OCI-LY1 (cell line): ENCODE data around the gene PIM3.

ENCODE experiments used
- EZH2 ChIP-seq: fragments of 200-600 bp; sonication (generic), shearing (Covaris generic); IDR thresholded peaks from 2 replicates; pipeline ENCODE4 v1.8.0; 2017; ENCODE audit warnings: borderline replicate concordance, mixed run types, mild to moderate bottlenecking, antibody characterized with exemption, low read length, moderate library complexity, mixed read lengths
- TF ChIP-seq, protein P1 (sequence below): fragments of 200-600 bp; sonication (generic), shearing (Covaris generic); IDR thresholded peaks from 2 replicates; pipeline ENCODE4 v1.5.1; 2017; ENCODE audit warnings: mild to moderate bottlenecking, antibody characterized with exemption, low read length, moderate library complexity, mixed read lengths

DNA sequence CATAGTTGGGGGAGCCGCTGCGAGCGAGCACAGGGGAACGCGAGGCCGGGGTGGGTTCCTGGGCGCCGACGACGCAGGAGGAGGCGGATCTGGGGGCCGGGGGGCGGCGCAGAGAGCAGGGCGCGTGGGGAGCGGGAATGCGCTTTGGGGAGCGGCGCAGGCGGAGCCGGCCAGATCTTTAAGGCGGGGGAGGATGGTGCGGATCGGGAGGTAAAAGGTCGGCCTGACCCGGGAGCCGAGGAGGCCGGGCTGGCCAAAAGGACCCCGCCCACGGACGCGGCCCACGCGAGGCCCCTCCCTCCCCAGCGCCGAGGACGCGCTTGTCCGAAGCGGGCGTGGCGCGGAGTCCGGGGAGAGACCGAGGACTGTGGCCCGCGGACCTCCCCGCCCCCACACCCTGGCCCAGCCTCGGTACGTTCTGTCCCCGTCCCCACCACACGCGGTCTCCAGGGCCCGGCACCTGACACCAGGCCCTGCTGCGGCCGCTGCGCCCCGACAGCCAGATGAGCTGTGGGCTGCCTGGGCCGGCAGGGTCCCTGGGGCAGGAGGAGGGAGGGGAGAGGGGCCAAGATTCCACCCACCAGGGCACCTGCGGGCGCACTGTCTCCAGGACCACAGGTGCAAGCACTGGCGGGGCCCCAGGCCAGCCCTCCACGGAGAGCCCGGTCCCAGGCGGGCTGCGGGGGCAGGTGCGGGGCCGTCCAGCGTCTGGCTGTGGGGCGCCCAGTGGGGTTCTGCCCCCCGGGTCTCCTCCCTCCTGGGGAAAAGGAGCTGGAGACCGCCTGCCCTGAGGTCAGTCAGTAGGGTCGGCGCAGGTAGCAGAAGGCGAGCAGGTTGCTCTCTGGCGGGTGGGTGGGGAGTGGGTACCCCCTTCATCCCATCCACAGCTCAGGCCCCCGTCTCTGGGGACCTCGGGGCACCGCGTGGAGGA is 10.9 kb downstream of the PIM3 start:
- TF ChIP-seq, protein P1, sequence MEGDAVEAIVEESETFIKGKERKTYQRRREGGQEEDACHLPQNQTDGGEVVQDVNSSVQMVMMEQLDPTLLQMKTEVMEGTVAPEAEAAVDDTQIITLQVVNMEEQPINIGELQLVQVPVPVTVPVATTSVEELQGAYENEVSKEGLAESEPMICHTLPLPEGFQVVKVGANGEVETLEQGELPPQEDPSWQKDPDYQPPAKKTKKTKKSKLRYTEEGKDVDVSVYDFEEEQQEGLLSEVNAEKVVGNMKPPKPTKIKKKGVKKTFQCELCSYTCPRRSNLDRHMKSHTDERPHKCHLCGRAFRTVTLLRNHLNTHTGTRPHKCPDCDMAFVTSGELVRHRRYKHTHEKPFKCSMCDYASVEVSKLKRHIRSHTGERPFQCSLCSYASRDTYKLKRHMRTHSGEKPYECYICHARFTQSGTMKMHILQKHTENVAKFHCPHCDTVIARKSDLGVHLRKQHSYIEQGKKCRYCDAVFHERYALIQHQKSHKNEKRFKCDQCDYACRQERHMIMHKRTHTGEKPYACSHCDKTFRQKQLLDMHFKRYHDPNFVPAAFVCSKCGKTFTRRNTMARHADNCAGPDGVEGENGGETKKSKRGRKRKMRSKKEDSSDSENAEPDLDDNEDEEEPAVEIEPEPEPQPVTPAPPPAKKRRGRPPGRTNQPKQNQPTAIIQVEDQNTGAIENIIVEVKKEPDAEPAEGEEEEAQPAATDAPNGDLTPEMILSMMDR, result no peak
- TF ChIP-seq EZH2, result no peak
